HEK293T (cell line): ENCODE data around the gene MIOX.

Experiments
- ELF4 ChIP-seq: fragments of 450-650 bp; IDR thresholded peaks from 2 replicates; pipeline ENCODE4 v1.6.1; 2017; ENCODE audit warnings: antibody characterized with exemption
- FOXM1 ChIP-seq: fragments of 450-650 bp; IDR thresholded peaks from 2 replicates; pipeline ENCODE4 v1.6.1; 2017; ENCODE audit warnings: mild to moderate bottlenecking, borderline replicate concordance
- HDGF ChIP-seq: fragments of 450-650 bp; IDR thresholded peaks from 2 replicates; pipeline ENCODE4 v1.6.1; 2017; ENCODE audit warnings: antibody characterized with exemption, borderline replicate concordance
- LEF1 ChIP-seq: fragments of 450-650 bp; IDR thresholded peaks from 2 replicates; pipeline ENCODE4 v1.6.1; 2017; ENCODE audit warnings: mild to moderate bottlenecking, borderline replicate concordance
- SUZ12 ChIP-seq: fragments of 450-650 bp; IDR thresholded peaks from 2 replicates; pipeline ENCODE4 v1.6.1; 2016; ENCODE audit warnings: mild to moderate bottlenecking

DNA sequence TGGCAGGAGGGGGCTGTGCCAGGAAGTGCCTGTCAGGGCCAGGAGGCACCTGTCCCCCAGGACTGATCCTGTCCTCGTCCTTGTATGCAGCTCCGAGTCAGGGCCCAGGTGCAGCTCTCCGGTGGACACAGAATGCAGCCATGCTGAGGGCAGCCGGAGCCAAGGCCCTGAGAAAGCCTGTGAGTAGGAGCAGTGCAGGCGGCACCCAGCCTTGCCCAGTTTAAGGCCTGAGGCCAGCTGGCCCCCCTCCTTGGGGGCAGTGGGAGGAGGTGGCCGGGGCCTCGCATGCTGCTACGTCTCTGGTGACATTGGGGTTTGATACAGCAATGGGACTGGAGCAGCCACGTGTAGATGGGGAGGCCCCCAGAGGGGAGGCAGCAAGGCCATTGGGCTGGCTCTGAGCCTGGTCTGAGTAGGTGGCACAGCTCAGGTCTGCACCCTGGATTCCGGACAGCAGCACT lies 46.8 kb upstream of the MIOX start:
- TF ChIP-seq HDGF (no peak), LEF1 (no peak), SUZ12 (no peak), FOXM1 (no peak), ELF4 (no peak)
